ENCODE measurements around the gene OVCA2. TPM values are rescaled to one million over a fixed set of nuclear protein-coding genes. Genes with fewer than 3 reads are reported as not detected.

OVCA2 gene
- total RNA-seq, 1 donor from 2014 or later, result 24.8 TPM

DNA sequence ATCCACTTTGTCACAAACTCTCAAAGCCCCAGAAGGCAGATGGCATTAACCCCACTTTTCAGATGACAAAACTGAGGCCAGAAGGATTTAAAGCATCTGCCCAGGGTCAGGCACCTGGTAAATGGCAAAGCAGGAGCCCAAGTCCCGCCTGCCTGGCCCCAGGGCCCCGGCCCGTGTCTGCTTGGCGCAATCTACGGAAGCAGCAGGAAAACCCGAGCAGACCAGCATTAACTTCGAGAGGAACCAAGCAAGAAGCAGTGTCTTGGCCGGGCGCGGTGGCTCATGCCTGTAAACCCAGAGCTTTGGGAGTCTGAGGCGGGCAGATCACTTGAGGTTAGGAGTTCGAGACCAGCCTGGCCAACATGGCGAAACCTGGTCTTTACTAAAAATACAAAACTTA, 38.3 kb upstream of the OVCA2 start:
- TF ChIP-seq, protein P1, sequence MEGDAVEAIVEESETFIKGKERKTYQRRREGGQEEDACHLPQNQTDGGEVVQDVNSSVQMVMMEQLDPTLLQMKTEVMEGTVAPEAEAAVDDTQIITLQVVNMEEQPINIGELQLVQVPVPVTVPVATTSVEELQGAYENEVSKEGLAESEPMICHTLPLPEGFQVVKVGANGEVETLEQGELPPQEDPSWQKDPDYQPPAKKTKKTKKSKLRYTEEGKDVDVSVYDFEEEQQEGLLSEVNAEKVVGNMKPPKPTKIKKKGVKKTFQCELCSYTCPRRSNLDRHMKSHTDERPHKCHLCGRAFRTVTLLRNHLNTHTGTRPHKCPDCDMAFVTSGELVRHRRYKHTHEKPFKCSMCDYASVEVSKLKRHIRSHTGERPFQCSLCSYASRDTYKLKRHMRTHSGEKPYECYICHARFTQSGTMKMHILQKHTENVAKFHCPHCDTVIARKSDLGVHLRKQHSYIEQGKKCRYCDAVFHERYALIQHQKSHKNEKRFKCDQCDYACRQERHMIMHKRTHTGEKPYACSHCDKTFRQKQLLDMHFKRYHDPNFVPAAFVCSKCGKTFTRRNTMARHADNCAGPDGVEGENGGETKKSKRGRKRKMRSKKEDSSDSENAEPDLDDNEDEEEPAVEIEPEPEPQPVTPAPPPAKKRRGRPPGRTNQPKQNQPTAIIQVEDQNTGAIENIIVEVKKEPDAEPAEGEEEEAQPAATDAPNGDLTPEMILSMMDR (IDR thresholded peaks at IDR 0.05; ENCODE audit: unreplicated experiment), result no peak
- peaks cover 5% of the 10 kb centered on the region for H3K4me1 Mint-ChIP-seq
- no peak overlapping the region for H3K27ac Mint-ChIP-seq
- no peak for DNase-seq (ENCODE audit: low spot score in 2 of 2, unreplicated experiment in 2 of 2)
- H3K27me3 Mint-ChIP-seq (ENCODE audit: low read depth), result peaks cover 3% of the 10 kb centered on the region
- H3K4me3 Mint-ChIP-seq, result no peak overlapping the region
- no peaks in the 10 kb centered on the region for H3K36me3 Mint-ChIP-seq
- H3K9me3 Mint-ChIP-seq, result no peaks in the 10 kb centered on the region

DNA sequence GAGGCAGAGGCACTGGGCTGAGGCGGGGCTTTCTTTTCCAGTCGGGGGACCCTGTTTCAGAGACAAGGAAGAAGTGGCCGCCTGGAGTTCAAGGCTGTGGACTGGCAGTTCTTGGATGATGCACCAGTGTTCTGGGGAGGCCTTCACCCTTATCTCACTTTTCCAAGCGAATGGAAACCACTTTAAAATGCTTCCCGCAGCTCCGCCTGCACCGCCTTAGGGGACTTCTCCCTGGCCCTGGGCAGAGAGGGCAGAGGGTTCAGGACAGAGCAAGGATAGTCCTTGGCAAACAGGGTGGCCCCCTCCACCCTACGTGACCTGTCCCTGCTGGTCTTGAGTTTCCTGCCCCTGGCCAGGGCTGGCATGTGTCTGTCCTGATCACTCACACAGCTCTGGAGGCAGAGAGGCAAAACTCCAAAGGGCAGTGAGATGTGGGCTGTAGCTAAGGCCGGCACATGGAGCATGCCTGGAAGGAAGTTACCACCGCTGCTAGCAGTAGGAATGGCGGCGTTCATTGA, 37.3 kb upstream of the OVCA2 start:
- Mint-ChIP-seq H3K27me3 (ENCODE audit: low read depth) (peaks cover under 1% of the 10 kb centered on the region), H3K9me3 (no peaks in the 10 kb centered on the region), H3K4me1 (peaks cover 3% of the 10 kb centered on the region), H3K4me3 (no peak overlapping the region), H3K27ac (no peak overlapping the region), H3K36me3 (no peaks in the 10 kb centered on the region)
- TF ChIP-seq, protein P1 (IDR thresholded peaks at IDR 0.05; ENCODE audit: unreplicated experiment), result no peak
- no peak for DNase-seq (ENCODE audit: low spot score in 2 of 2, unreplicated experiment in 2 of 2)

DNA sequence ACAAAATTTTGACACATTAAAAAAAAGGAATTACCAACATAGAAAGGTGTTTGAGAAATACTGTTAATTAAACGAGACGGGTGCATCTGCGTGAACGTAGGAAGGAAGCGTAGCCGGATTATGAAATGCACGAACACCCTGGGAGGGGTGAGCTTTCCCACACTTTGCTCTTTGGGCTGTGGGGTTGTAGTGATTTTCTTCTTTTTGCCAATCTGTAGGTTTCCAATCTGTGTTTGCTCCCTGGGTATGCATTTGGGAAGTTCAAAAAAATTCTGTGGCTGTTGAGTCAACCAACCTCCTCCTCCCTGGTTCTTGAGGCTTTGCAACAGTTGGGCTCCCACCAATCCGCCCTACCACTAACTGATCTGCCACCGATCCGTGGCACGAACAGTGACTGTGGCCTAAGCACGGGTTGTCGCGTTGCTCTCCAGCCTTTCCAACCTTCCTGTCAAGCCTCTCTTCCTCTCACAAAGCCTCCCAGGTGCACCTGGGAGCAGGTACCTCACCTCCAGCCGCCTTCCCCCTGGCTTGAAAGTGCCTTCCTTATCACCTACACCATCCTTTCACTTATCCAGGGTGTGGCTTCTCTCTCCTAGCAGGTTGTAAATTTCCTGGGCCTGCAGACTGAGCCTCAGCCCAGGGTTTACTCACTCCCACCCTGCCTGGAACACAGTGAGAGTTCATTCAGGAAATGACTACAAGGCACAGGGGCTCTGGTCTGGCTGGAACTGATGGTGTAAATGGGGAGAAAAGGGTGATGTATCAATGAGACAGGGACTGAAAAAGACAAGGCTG, 33.3 kb upstream of the OVCA2 start:
- no peak for DNase-seq (ENCODE audit: low spot score in 2 of 2, unreplicated experiment in 2 of 2)
- TF ChIP-seq, protein P1 (IDR thresholded peaks at IDR 0.05; ENCODE audit: unreplicated experiment), result no peak
- Mint-ChIP-seq H3K27me3 (ENCODE audit: low read depth) (peaks cover 3% of the 10 kb centered on the region), H3K27ac (no peak overlapping the region), H3K4me1 (peaks cover 12% of the 10 kb centered on the region), H3K9me3 (peaks cover 4% of the 10 kb centered on the region), H3K36me3 (no peaks in the 10 kb centered on the region), H3K4me3 (no peak overlapping the region)

DNA sequence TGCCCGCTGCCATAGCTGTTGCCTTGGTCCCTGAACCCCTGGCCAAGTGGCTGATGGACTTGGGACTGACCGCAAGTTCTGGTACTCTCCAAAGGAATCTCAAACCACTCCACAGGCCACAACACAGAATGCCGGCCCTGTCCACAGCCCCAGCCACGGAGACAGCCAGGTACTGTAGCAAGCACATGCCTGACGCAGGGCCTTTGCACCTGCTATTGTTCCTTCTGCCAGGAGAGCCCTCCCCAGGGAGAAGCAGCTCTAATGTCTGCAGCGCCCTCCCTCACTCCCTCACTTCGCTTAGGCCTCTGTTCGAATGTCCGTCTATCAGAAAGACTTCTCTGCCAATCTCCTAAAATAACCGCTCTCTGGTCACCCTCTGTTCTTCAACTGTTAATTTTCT, 32.1 kb upstream of the OVCA2 start:
- no peak overlapping the region for H3K27ac Mint-ChIP-seq
- no peaks in the 10 kb centered on the region for H3K36me3 Mint-ChIP-seq
- H3K27me3 Mint-ChIP-seq (ENCODE audit: low read depth), result peaks cover 9% of the 10 kb centered on the region
- H3K4me3 Mint-ChIP-seq, result no peak overlapping the region
- H3K9me3 Mint-ChIP-seq, result peaks cover 4% of the 10 kb centered on the region
- TF ChIP-seq, protein P1 (IDR thresholded peaks at IDR 0.05; ENCODE audit: unreplicated experiment), result no peak
- DNase-seq (ENCODE audit: low spot score in 2 of 2, unreplicated experiment in 2 of 2), result no peak
- H3K4me1 Mint-ChIP-seq, result peaks cover 12% of the 10 kb centered on the region

DNA sequence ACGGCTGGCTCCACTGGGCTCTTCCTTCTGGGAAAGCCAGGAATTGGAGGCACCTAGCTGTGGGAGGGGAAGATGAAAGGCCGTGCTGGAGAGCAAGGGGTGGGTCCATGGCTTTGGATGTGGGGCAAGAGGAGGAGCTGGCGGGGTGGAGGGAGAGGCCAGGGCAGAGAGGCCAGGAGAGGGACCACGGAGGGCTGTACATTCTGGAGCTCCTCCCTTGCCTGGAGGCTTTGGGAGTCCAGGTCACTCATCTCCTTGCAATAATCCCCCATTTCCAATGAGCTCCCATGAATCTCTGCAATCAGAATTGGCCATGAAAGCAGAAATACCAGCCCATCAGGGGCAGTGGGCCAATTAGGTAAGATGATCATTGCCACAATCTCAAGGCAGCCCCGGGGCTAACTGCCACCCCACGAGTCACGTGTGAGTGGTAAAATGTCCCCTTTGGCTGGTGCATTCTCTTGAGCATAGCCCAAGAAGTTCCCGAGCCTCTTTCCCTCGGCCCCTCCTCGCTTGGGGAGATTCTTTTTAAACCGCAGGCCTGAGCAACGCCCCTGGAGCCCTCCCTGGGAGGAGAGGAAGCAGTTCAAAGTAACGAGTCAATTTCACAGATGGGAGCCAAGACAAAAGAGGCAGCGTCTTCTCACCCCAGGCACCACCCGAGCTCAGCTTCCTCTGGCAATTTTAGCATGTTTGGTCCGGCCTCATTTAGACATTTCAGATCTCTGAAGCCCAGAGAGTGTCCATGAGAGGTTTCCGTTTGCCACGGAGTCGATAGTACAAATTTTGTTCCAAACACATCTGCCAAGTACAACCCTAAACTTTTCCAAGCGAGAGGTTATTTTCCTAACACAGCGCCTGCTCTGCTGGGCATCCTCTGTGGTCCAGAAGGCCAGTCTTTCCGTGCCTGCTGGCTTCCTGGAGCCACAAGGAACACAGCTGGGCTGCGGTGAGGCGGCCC, 30.1 kb upstream of the OVCA2 start:
- DNase-seq (ENCODE audit: low spot score in 2 of 2, unreplicated experiment in 2 of 2), result no peak
- TF ChIP-seq, protein P1 (IDR thresholded peaks at IDR 0.05; ENCODE audit: unreplicated experiment), result no peak
- Mint-ChIP-seq H3K4me1 (peaks cover 12% of the 10 kb centered on the region), H3K27ac (no peak overlapping the region), H3K4me3 (no peak overlapping the region), H3K9me3 (peaks cover 4% of the 10 kb centered on the region), H3K27me3 (ENCODE audit: low read depth) (peaks cover 19% of the 10 kb centered on the region), H3K36me3 (no peaks in the 10 kb centered on the region)
